IMR-90 (cell line): ENCODE results near the gene ZNF625. TPM values are rescaled to one million over a fixed set of nuclear protein-coding genes. Genes with fewer than 3 reads are reported as not detected.

Source experiments
- ATAC-seq: fragments of 200-7000 bp; cut with Tn5 transposase; 2 replicates; pipeline ENCODE4 v1.9.1; 2020; ENCODE audit warnings: low read depth, mild to moderate bottlenecking, moderate library complexity
- BruUV-seq: library from RNA; stranded (reverse); fragments of 400-500 nt; replicated peaks from 2 replicates; lab custom pipeline; 2021; lab: Mats Ljungman, UMichigan
- CTCF ChIA-PET: fragments of 300-600 bp; formaldehyde crosslinking; extraction: SDS; loops from one replicate; lab custom pipeline; 2021; ENCODE audit warnings: antibody characterized with exemption; lab: Yijun Ruan, JAX
- POLR2A ChIA-PET: fragments of 300-600 bp; sonication (Branson Sonifier 250); formaldehyde crosslinking; loops from one replicate; lab custom pipeline; 2022; ENCODE audit warnings: antibody characterized with exemption; ENCODE audit not compliant: unreplicated experiment; lab: Charles Lee
- DNase-seq: peaks from one replicate; pipeline ENCODE4 v3.0.0; 2013
- H2AFZ ChIP-seq: replicated peaks from 2 replicates; pipeline ENCODE3; 2013; ENCODE audit warnings: low read length, mild to moderate bottlenecking; ENCODE audit not compliant: poor library complexity
- H2AK5ac ChIP-seq: 2 replicates; pipeline ENCODE4 v1.6.1; 2013; ENCODE audit warnings: low read depth, low read length, inconsistent platforms
- H2AK9ac ChIP-seq: replicated peaks from 2 replicates; pipeline ENCODE3; 2013; ENCODE audit warnings: mild to moderate bottlenecking, low read depth, low read length, moderate library complexity; ENCODE audit not compliant: poor library complexity
- H2BK120ac ChIP-seq: 2 replicates; pipeline ENCODE4 v1.6.1; 2013; ENCODE audit warnings: low read depth, low read length, inconsistent platforms
- H2BK15ac ChIP-seq: 3 replicates; pipeline ENCODE4 v1.6.1; 2013; ENCODE audit warnings: low read depth, low read length, inconsistent platforms
- H2BK20ac ChIP-seq: 2 replicates; pipeline ENCODE4 v1.6.1; 2013; ENCODE audit warnings: low read depth, mild to moderate bottlenecking, inconsistent platforms, low read length, moderate library complexity
- H2BK5ac ChIP-seq: 2 replicates; pipeline ENCODE4 v1.6.1; 2013; ENCODE audit warnings: mild to moderate bottlenecking, low read depth, low read length, inconsistent platforms; ENCODE audit not compliant: poor library complexity, severe bottlenecking
- H3K14ac ChIP-seq: replicated peaks from 2 replicates; pipeline ENCODE4 v1.6.1; 2013; ENCODE audit warnings: low read depth, low read length, inconsistent platforms
- H3K18ac ChIP-seq: 2 replicates; pipeline ENCODE4 v1.6.1; 2013; ENCODE audit warnings: low read depth, low read length, control low read depth
- H3K23ac ChIP-seq: 2 replicates; pipeline ENCODE4 v1.6.1; 2013; ENCODE audit warnings: low read depth, low read length, inconsistent platforms
- H3K27ac ChIP-seq: 2 replicates; pipeline ENCODE4 v1.5.1; 2013; ENCODE audit warnings: mild to moderate bottlenecking, control low read depth, low read length; ENCODE audit not compliant: insufficient read depth
- H3K27me3 ChIP-seq: 2 replicates; pipeline ENCODE4 v1.6.1; 2013; ENCODE audit warnings: low read length; ENCODE audit not compliant: control insufficient read depth, insufficient read depth
- H3K36me3 ChIP-seq: 2 replicates; pipeline ENCODE4 v1.6.1; 2013; ENCODE audit warnings: low read length, mixed read lengths; ENCODE audit not compliant: control insufficient read depth, insufficient read depth
- H3K4ac ChIP-seq: 2 replicates; pipeline ENCODE4 v1.6.1; 2013; ENCODE audit warnings: low read depth, low read length, inconsistent platforms
- H3K4me1 ChIP-seq: 2 replicates; pipeline ENCODE4 v1.6.1; 2013; ENCODE audit warnings: low read length, mixed read lengths; ENCODE audit not compliant: control insufficient read depth, insufficient read depth
- H3K4me2 ChIP-seq: 2 replicates; pipeline ENCODE4 v1.6.1; 2013; ENCODE audit warnings: low read depth, mild to moderate bottlenecking, control low read depth, low read length, moderate library complexity
- H3K4me3 ChIP-seq: 2 replicates; pipeline ENCODE4 v1.5.1; 2013; ENCODE audit warnings: low read depth, mild to moderate bottlenecking, control low read depth, low read length, moderate library complexity; ENCODE audit not compliant: insufficient read depth
- H3K56ac ChIP-seq: 2 replicates; pipeline ENCODE4 v1.6.1; 2013; ENCODE audit warnings: low read length, inconsistent platforms; ENCODE audit not compliant: insufficient read depth; ENCODE audit errors: extremely low read depth
- H3K79me1 ChIP-seq, 2 experiments: 2 replicates each; pipeline ENCODE4 v1.6.1; 2013; ENCODE audit warnings: low read length in 2 of 2, inconsistent platforms in 1 of 2, low read depth in 1 of 2
- H3K9ac ChIP-seq: 2 replicates; pipeline ENCODE4 v1.6.1; 2013; ENCODE audit warnings: low read depth, low read length, control low read depth
- H3K9me1 ChIP-seq: 2 replicates; pipeline ENCODE4 v1.6.1; 2013; ENCODE audit warnings: low read length, inconsistent platforms; ENCODE audit not compliant: insufficient read depth
- H3K9me3 ChIP-seq: 2 replicates; pipeline ENCODE4 v1.6.1; 2013; ENCODE audit warnings: low read length; ENCODE audit not compliant: control insufficient read depth, insufficient read depth
- H4K20me1 ChIP-seq: 2 replicates; pipeline ENCODE4 v1.6.1; 2013; ENCODE audit warnings: low read length, inconsistent platforms; ENCODE audit not compliant: insufficient read depth
- H4K5ac ChIP-seq: 2 replicates; pipeline ENCODE4 v1.6.1; 2013; ENCODE audit warnings: mild to moderate bottlenecking, low read depth, low read length, control low read depth
- H4K8ac ChIP-seq, 2 experiments: 2 replicates each; pipeline ENCODE4 v1.6.1; 2013; ENCODE audit warnings: low read depth in 2 of 2, low read length in 2 of 2, control low read depth in 1 of 2, inconsistent platforms in 1 of 2
- H4K91ac ChIP-seq: 2 replicates; pipeline ENCODE4 v1.6.1; 2013; ENCODE audit warnings: low read depth, low read length, inconsistent platforms; ENCODE audit not compliant: insufficient read depth
- MAFK ChIP-seq: IDR thresholded peaks from 2 replicates; pipeline ENCODE4 v1.6.1; 2012; ENCODE audit warnings: low read depth, low read length, improper control_type of control experiment
- MAZ ChIP-seq: IDR thresholded peaks from 2 replicates; pipeline ENCODE4 v1.6.1; 2012; ENCODE audit warnings: low read depth, mild to moderate bottlenecking, low read length, improper control_type of control experiment, moderate library complexity, borderline replicate concordance
- RFX5 ChIP-seq: IDR thresholded peaks from 2 replicates; pipeline ENCODE4 v1.8.0; 2012; ENCODE audit warnings: low read depth, mild to moderate bottlenecking, low read length, moderate library complexity
- SMC3 ChIP-seq: fragments of 150-350 bp; IDR thresholded peaks from 2 replicates; pipeline ENCODE4 v1.6.1; 2016; ENCODE audit warnings: low read depth, mild to moderate bottlenecking, antibody characterized with exemption, low read length, moderate library complexity
- WGBS, 2 experiments: methylation state at CpG; one replicate each; pipeline versions ENCODE4 v1.1.5 to v1.1.7; 2013; ENCODE audit warnings: missing lambda C conversion rate in 2 of 2; ENCODE audit not compliant: insufficient read length in 1 of 2; ENCODE audit errors: extremely low coverage in 2 of 2; 5-methylcytosine and 5-hydroxymethylcytosine counted together
- dilution Hi-C: fragments of 300-500 bp; cut with HindIII; formaldehyde crosslinking; loops from one replicate; pipeline ENCODE4 v1.14.3; 2018; ENCODE audit warnings: low sequenced_read_pairs; ENCODE audit not compliant: unreplicated experiment
- in situ Hi-C: fragments of 300-500 bp; cut with MboI; formaldehyde crosslinking; loops from 3 replicates; pipeline ENCODE4 v1.14.3; 2019; ENCODE audit warnings: low sequenced_read_pairs, inconsistent platforms, mixed read lengths
- intact Hi-C: fragments of 100-400 bp; cut with micrococcal nuclease; formaldehyde crosslinking; loops from 2 replicates; pipeline ENCODE4 v1.10.0; 2022
- polyA plus RNA-seq, 3 experiments: library from polyadenylated mRNA; depleted of rRNA; stranded (reverse); fragments of >200 nt; gene quantifications; 2 replicates each; pipeline ENCODE4 v1.2.3, GENCODE V29; 2012; ENCODE audit warnings: low replicate concordance in 1 of 3
- total RNA-seq: library from RNA; depleted of rRNA; stranded (reverse); fragments of >200 nt; gene quantifications from 2 replicates; pipeline ENCODE4 v1.2.3, GENCODE V29; 2012

Gene ZNF625
- total and polyA plus RNA-seq, 2 of the 4 experiments (the other 2 are of a cell fraction): 2.5 to 16.7 TPM

DNA sequence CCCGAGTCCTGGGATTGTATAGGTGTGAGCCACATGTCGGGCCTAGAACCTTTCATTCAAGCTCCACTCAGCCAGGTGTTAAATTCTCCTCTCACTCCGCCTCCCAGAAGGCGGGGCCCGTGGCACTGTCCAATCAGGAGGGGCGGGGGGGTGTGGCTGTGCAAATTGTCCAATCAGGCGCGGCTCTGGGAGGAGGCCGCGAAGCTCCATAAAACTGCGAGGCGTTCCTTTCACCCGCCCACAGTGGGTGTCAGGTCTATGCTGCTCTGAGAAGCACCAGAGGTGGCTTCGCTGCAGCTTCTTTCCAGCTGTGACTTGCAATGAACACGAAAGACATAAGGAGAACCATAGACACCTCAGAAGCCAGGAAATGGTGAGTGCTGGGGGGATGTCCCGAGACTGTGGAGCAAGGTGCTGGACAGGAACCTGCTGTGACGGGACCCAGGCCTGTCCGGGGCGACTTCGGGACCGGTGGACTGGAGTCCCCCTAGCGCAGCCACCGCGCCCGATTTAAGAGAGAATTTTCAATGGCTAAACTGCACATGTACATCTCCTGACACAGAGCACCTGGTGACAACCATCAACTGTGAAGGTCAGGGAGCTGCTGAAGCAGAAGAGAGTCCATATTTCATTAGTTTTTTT is 3.4 kb upstream of the ZNF625 start:
- ChIA-PET CTCF (no interaction called here), POLR2A (no interaction called here)
- H2AK5ac ChIP-seq: no peak overlapping the region
- peaks cover 3% of the 10 kb centered on the region for H3K4me1 ChIP-seq
- TF ChIP-seq SMC3 (no peak), MAFK (no peak), MAZ (no peak), RFX5 (no peak)
- ATAC-seq (no peak), DNase-seq (no peak)
- no peaks in the 10 kb centered on the region for H3K9me3 ChIP-seq
- H3K9me1 ChIP-seq: 0 out of 2 replicates have a peak, but pooled peaks cover 2% of the 10 kb centered on the region
- no peak overlapping the region for H2BK15ac ChIP-seq
- H3K14ac ChIP-seq: no peak overlapping the region
- peaks cover 4% of the 10 kb centered on the region; the same call in 1 of the 2 replicates for H4K20me1 ChIP-seq
- H3K4me2 ChIP-seq: no peak overlapping the region
- intact Hi-C loops: loop anchor here (5.0 to 10.0 kb wide), 2 partner anchors 135 to 207 kb away; partner anchors contain the start of genes ZNF44 and ZNF442
- WGBS, 2 experiments: 92% methylated on average over 10 of the region's 25 CpGs; no CpG with 5 or more reads in 1 of the 2 experiments
- no peak overlapping the region for H2BK20ac ChIP-seq
- no peak overlapping the region for H2BK5ac ChIP-seq
- peaks cover 11 to 30% of the 10 kb centered on the region in 2 experiments; a peak in 3 of 4 replicates for H3K79me1 ChIP-seq
- no peaks in the 10 kb centered on the region for H3K27me3 ChIP-seq
- no peak overlapping the region for H4K91ac ChIP-seq
- no peak overlapping the region for H3K9ac ChIP-seq
- BruUV-seq: no TSS peak
- H3K23ac ChIP-seq: no peak overlapping the region
- H2BK120ac ChIP-seq: no peak overlapping the region
- H3K36me3 ChIP-seq: no peaks in the 10 kb centered on the region
- no peak overlapping the region for H3K27ac ChIP-seq
- H3K4ac ChIP-seq: no peak overlapping the region
- no peak overlapping the region for H4K8ac ChIP-seq
- dilution Hi-C loops: no loop called here
- H2AFZ ChIP-seq: peak overlapping the region; percentile 29
- H3K4me3 ChIP-seq: no peak overlapping the region
- H3K18ac ChIP-seq: no peak overlapping the region
- H2AK9ac ChIP-seq: no peak overlapping the region
- in situ Hi-C loops: no loop called here
- no peak overlapping the region for H4K5ac ChIP-seq
- no peak overlapping the region for H3K56ac ChIP-seq
